Esophagus (tissue), 2 donors: Measurements from ENCODE around the gene GREB1L. TPM values are rescaled to one million over a fixed set of nuclear protein-coding genes. Genes with fewer than 3 reads are reported as not detected.

Experiments used
- H3K27ac ChIP-seq, 2 donors: one replicate each; pipeline ENCODE4 v1.5.1; 2013; ENCODE audit warnings: low read depth in 2 of 2, mild to moderate bottlenecking in 2 of 2, inconsistent platforms in 1 of 2, low read length in 1 of 2, moderate library complexity in 1 of 2
- H3K27me3 ChIP-seq, 2 donors: one replicate each; pipeline ENCODE4 v1.6.1; 2013; ENCODE audit warnings: low read length in 2 of 2, control low read depth in 1 of 2, mild to moderate bottlenecking in 1 of 2; ENCODE audit not compliant: insufficient read depth in 2 of 2, control insufficient read depth in 1 of 2
- H3K36me3 ChIP-seq, 2 donors: one replicate each; pipeline ENCODE4 v1.6.1; 2013; ENCODE audit warnings: low read length in 1 of 2; ENCODE audit not compliant: control insufficient read depth in 2 of 2, insufficient read depth in 2 of 2
- H3K4me1 ChIP-seq, 2 donors: one replicate each; pipeline ENCODE4 v1.6.1; 2013; ENCODE audit warnings: low read length in 1 of 2; ENCODE audit not compliant: control insufficient read depth in 2 of 2, insufficient read depth in 2 of 2
- H3K4me3 ChIP-seq, 2 donors: one replicate each; pipeline ENCODE4 v1.5.1; 2013; ENCODE audit warnings: low read length in 2 of 2, mild to moderate bottlenecking in 2 of 2, low read depth in 1 of 2, moderate library complexity in 1 of 2
- H3K9me3 ChIP-seq, 2 donors: one replicate each; pipeline ENCODE4 v1.6.1; 2013; ENCODE audit warnings: mild to moderate bottlenecking in 2 of 2, low read depth in 1 of 2, low read length in 1 of 2, moderate library complexity in 1 of 2; ENCODE audit not compliant: control insufficient read depth in 2 of 2, insufficient read depth in 1 of 2
- WGBS, 2 donors: extraction: QIAGEN DNeasy Blood & Tissue Kit; methylation state at CpG; one replicate each; pipeline ENCODE4 v1.1.7; 2013; 5-methylcytosine and 5-hydroxymethylcytosine counted together
- polyA plus RNA-seq, 2 donors: library from polyadenylated mRNA; stranded (reverse); fragments of 200-250 nt; gene quantifications; one replicate each; pipeline ENCODE4 v1.2.3, GENCODE V29; 2013
- donor health status: healthy with polysubstance abuse.
- donor health status: Bipolar disorder and iron deficiency.

The GREB1L gene
- polyA plus RNA-seq, 2 donors, result 0.16 to 0.31 TPM

DNA sequence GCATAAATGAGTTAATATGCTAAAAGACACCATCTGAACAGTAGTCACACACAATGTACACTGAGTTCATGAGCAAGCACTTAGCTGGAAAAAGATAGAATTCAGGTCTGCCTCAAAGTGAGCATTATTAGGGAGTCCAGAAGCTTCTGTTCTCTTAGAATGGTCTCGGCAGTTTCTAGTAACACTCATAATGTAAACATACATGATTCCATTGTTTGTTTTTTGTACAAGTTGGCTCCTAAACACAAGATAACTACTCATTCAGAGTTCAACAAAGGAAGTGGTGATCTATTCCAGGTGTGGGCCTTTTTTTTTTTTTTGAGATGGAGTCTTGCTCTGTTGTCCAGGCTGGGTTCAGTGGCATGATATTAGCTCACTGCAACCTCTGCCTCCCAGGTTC, 292.3 kb downstream of the GREB1L start:
- Histone ChIP-seq H3K36me3 (peaks cover 0 to 6% of the 10 kb centered on the region in 2 donors), H3K4me3 (no peak overlapping the region)
- 64 to 67% methylated on average over 1 of the region's 1 CpG for WGBS, 2 donors

GRCh38 chr18:21538230-21538629, 296.2 kb downstream of the GREB1L start:
- H3K27me3 ChIP-seq, result no peaks in the 10 kb centered on the region
- H3K4me3 ChIP-seq, result no peak overlapping the region
- no peak overlapping the region for H3K27ac ChIP-seq
- H3K9me3 ChIP-seq, result no peaks in the 10 kb centered on the region
- peaks cover 0 to 6% of the 10 kb centered on the region in 2 donors for H3K36me3 ChIP-seq
- H3K4me1 ChIP-seq, result no peaks in the 10 kb centered on the region
- 80 to 85% methylated on average over 3 of the region's 3 CpGs for WGBS, 2 donors

More for the DNA sequence above, 292.3 kb downstream of the GREB1L start:
- Histone ChIP-seq H3K4me1 (no peaks in the 10 kb centered on the region), H3K27ac (no peak overlapping the region), H3K9me3 (no peaks in the 10 kb centered on the region), H3K27me3 (no peaks in the 10 kb centered on the region)

DNA sequence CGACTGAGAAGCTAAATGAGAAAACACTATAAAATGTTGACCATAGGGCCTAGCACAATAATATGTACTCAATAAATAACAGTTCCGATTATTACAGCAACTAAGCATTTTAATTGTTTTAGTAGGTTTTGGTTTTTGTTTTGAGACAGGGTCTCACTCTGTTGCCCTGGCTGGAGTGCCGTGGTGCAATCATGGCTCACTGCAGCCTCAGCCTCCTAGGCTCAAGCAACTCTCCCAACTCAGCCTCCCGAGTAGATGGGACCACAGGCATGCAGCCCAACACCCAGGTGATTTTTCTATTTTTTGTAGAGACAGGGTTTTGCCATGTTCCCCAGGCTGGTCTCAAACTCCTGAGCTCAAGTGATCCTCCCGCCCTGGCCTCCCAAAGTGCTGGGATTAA, 304.4 kb downstream of the GREB1L start:
- no peak overlapping the region for H3K27ac ChIP-seq
- H3K4me3 ChIP-seq, result no peak overlapping the region
- no peaks in the 10 kb centered on the region for H3K4me1 ChIP-seq
- H3K36me3 ChIP-seq, result peaks cover 0 to 3% of the 10 kb centered on the region in 2 donors
- 94 to 97% methylated on average over 5 of the region's 5 CpGs for WGBS, 2 donors
- H3K9me3 ChIP-seq, result no peaks in the 10 kb centered on the region
- H3K27me3 ChIP-seq, result no peaks in the 10 kb centered on the region

DNA sequence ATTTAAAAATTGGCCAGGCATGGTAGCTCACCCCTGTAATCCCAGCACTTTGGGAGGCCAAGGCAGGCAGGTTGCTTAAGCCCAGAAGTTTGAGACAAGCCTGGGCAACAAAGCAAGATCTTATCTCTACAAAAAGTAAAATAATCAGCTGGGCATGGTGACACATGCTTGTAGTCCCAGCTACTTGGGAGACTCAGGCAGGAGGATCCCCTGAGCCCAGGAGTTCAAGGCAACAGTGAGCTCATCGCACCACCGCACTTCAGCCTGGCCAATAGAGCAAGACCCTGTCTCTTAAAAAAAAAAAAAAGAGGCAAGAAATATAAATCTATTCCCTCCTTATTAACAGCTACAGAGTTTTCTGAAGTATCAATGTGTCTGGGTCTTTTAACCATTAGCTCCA, 306.6 kb downstream of the GREB1L start:
- no peaks in the 10 kb centered on the region for H3K9me3 ChIP-seq
- H3K36me3 ChIP-seq, result peaks cover 0 to 3% of the 10 kb centered on the region in 2 donors
- H3K4me3 ChIP-seq, result no peak overlapping the region
- WGBS, 2 donors, result 96 to 100% methylated on average over 2 of the region's 2 CpGs
- no peaks in the 10 kb centered on the region for H3K27me3 ChIP-seq
- no peaks in the 10 kb centered on the region for H3K4me1 ChIP-seq
- no peak overlapping the region for H3K27ac ChIP-seq

DNA sequence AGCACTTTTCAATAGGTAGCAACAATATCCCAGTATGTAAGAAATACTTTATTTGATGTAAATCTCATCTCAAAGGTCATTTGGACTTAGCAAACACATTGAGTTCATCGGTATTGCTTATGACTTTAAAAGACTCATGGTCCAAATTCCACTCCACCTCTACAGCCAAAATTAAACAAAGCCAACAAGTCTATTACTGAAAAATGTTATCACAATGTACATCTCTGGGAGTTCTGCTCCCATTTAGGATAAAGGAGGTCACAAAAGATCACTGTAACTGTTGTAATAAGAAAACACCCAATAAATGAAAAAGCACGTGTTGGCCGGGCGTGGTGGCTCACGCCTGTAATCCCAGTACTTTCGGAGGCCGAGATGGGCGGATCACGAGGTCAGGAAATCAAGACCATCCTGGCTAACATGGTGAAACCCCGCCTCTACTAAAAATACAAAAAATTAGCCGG, 308.5 kb downstream of the GREB1L start:
- no peak overlapping the region for H3K4me3 ChIP-seq
- no peaks in the 10 kb centered on the region for H3K27me3 ChIP-seq
- H3K9me3 ChIP-seq, result no peaks in the 10 kb centered on the region
- WGBS, 2 donors, result 90 to 95% methylated on average over 11 of the region's 11 CpGs
- H3K36me3 ChIP-seq, result peaks cover 0 to 6% of the 10 kb centered on the region in 2 donors
- H3K4me1 ChIP-seq, result no peaks in the 10 kb centered on the region
- no peak overlapping the region for H3K27ac ChIP-seq

GRCh38 chr18:21557607-21558253, 315.7 kb downstream of the GREB1L start:
- Histone ChIP-seq H3K36me3 (peaks cover 0 to 3% of the 10 kb centered on the region in 2 donors), H3K27ac (peak overlapping the region; percentile 33 to 41), H3K9me3 (no peaks in the 10 kb centered on the region), H3K4me1 (no peaks in the 10 kb centered on the region), H3K4me3 (no peak overlapping the region), H3K27me3 (no peaks in the 10 kb centered on the region)
- WGBS, 2 donors, result 46 to 61% methylated on average over 6 of the region's 6 CpGs

- Histone ChIP-seq H3K36me3 (peaks cover 2 to 3% of the 10 kb centered on the region in 2 donors), H3K27me3 (no peaks in the 10 kb centered on the region), H3K9me3 (no peaks in the 10 kb centered on the region), H3K27ac (no peak overlapping the region), H3K4me1 (no peaks in the 10 kb centered on the region), H3K4me3 (no peak overlapping the region)
Observed at GRCh38 chr18:21559195-21559594, 317.2 kb downstream of the GREB1L start.

DNA sequence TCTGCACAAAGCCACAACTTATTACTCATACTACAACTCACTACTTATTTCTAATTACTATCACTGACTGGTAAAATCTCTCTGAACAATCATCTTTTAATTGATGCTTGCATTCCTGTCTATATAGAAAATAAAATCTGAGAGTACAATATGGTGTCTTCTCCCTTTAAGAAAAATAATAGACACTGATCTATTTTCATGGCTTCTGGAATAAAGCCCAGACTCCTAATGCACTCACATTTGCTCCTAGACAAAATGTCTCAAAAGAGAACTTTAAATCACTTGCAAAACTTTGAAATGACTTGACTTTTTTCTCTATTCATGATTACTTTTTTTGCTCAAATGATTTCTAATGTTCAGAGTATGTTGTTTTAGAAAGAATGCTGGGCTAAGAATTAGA, 329.7 kb downstream of the GREB1L start:
- no peaks in the 10 kb centered on the region for H3K4me1 ChIP-seq
- no peaks in the 10 kb centered on the region for H3K9me3 ChIP-seq
- H3K4me3 ChIP-seq, result no peak overlapping the region
- no peak overlapping the region for H3K27ac ChIP-seq
- no peaks in the 10 kb centered on the region for H3K27me3 ChIP-seq
- peaks cover 0 to 3% of the 10 kb centered on the region in 2 donors for H3K36me3 ChIP-seq
